GM12801 (cell line): ENCODE results near the gene RAB31.

Experiments
- CTCF ChIP-seq: IDR thresholded peaks from one replicate; pipeline ENCODE4 v1.5.1; 2011; ENCODE audit warnings: control low read depth; ENCODE audit not compliant: insufficient read length; ENCODE audit errors: extremely low read depth

The RAB31 gene

GRCh38 chr18:9803698-9804516, 95.8 kb downstream of the RAB31 start:
- TF ChIP-seq CTCF, result no peak

GRCh38 chr18:9804517-9805104, 96.5 kb downstream of the RAB31 start:
- TF ChIP-seq CTCF, result no peak

GRCh38 chr18:9806905-9807304, 98.8 kb downstream of the RAB31 start:
- no peak for TF ChIP-seq CTCF

GRCh38 chr18:9808295-9809241, 100.5 kb downstream of the RAB31 start:
- TF ChIP-seq CTCF, result no peak

GRCh38 chr18:9809697-9810096, 101.6 kb downstream of the RAB31 start:
- TF ChIP-seq CTCF, result no peak

GRCh38 chr18:9810299-9810698, 102.2 kb downstream of the RAB31 start:
- TF ChIP-seq CTCF, result no peak
